Left lung (tissue), 10 donors: ENCODE results near the gene PLEK. TPM values are rescaled to one million over a fixed set of nuclear protein-coding genes. Genes with fewer than 3 reads are reported as not detected.
"Not testable (repeated sequence)": the region's sequence is repeated elsewhere in the genome, so short reads cannot be mapped to it uniquely, and the experiment has no call there.

Source experiments
- ATAC-seq: fragments of 200-7000 bp; cut with Tn5 transposase; one replicate; pipeline ENCODE4 v1.9.1; 2020; ENCODE audit warnings: moderate library complexity
- DNase-seq, 4 donors: peaks; one replicate each; pipeline ENCODE4 v3.0.0-alpha.2; 2013 to 2020
- H3K27ac ChIP-seq, 2 donors: fragments of 200-600 bp; sonication (generic) in 1 of 2; one replicate each; pipeline versions ENCODE4 v1.5.0 to v1.8.0; 2020 to 2021
- H3K27me3 ChIP-seq, 2 donors: fragments of 200-600 bp; sonication (generic) in 1 of 2; one replicate each; pipeline versions ENCODE4 v1.5.0 to v1.8.0; 2020 to 2021
- H3K36me3 ChIP-seq, 2 donors: fragments of 200-600 bp; sonication (generic) in 1 of 2; one replicate each; pipeline versions ENCODE4 v1.5.0 to v1.8.0; 2020 to 2021
- H3K4me1 ChIP-seq, 2 donors: fragments of 200-600 bp; one replicate each; pipeline ENCODE4 v1.8.0; 2021
- H3K4me3 ChIP-seq, 2 donors: fragments of 200-600 bp; sonication (generic) in 1 of 2; one replicate each; pipeline versions ENCODE4 v1.5.0 to v1.8.0; 2020 to 2021; ENCODE audit warnings: mild to moderate bottlenecking in 1 of 2
- H3K9me3 ChIP-seq, 2 donors: fragments of 200-600 bp; sonication (generic) in 1 of 2; one replicate each; pipeline versions ENCODE4 v1.5.0 to v1.8.0; 2020 to 2021
- CTCF ChIP-seq, 2 donors: fragments of 200-600 bp; sonication (generic) in 1 of 2; IDR thresholded peaks; one replicate each; pipeline versions ENCODE4 v1.5.0 to v1.8.0; 2021; ENCODE audit warnings: antibody characterized with exemption in 2 of 2
- intact Hi-C, 2 donors: fragments of 100-400 bp; cut with DNase I; formaldehyde crosslinking; loops; one replicate each; pipeline versions ENCODE4 v1.11.2 to v1.14.2; 2022
- polyA plus RNA-seq, 6 donors: library from polyadenylated mRNA; unstranded; fragments of 120-200 nt; gene quantifications; one replicate each; pipeline ENCODE4 v1.2.1, GENCODE V29; 2013; ENCODE audit not compliant: insufficient read length in 6 of 6
- total RNA-seq, 2 donors: library from RNA; stranded (reverse); fragmentation: NEBNext Ultra II Directional; extraction: Animal tissue kit (Norgen Biotek cat#: 25700); gene quantifications; one replicate each; pipeline ENCODE4 v1.2.1, GENCODE V29; 2021
- donor health status: DM: no; HTN: yes; CAD: no.
- donor health status: DM: no; HTN: no; CAD: no.

Gene PLEK
- total and polyA plus RNA-seq, 8 donors: 9.0 to 67.3 (median 11.7) TPM

- no peak overlapping the region for H3K4me3 ChIP-seq
- DNase-seq: no peak
- H3K27ac ChIP-seq: peak overlapping the region in 1 of 2 donors; percentile 55
- intact Hi-C loops: no loop called here
- peaks cover 0 to 83% of the 10 kb centered on the region in 2 donors for H3K36me3 ChIP-seq
- ATAC-seq: peak; percentile 60
- H3K9me3 ChIP-seq: no peaks in the 10 kb centered on the region
- H3K4me1 ChIP-seq: peaks cover 0 to 56% of the 10 kb centered on the region in 2 donors
- no peaks in the 10 kb centered on the region for H3K27me3 ChIP-seq
- TF ChIP-seq CTCF (IDR thresholded peaks at IDR 0.05): no peak
Observed at GRCh38 chr2:68391099-68391498, 26.0 kb downstream of the PLEK start.

GRCh38 chr2:68391869-68392268 is 26.8 kb downstream of the PLEK start:
- Histone ChIP-seq H3K4me3 (no peak overlapping the region), H3K36me3 (peaks cover 0 to 84% of the 10 kb centered on the region in 2 donors), H3K9me3 (no peaks in the 10 kb centered on the region), H3K27me3 (no peaks in the 10 kb centered on the region), H3K27ac (peak overlapping the region in 1 of 2 donors; percentile 55), H3K4me1 (peaks cover 0 to 48% of the 10 kb centered on the region in 2 donors)
- TF ChIP-seq CTCF (IDR thresholded peaks at IDR 0.05): no peak
- ATAC-seq: no peak
- intact Hi-C loops: no loop called here
- DNase-seq: no peak

DNA sequence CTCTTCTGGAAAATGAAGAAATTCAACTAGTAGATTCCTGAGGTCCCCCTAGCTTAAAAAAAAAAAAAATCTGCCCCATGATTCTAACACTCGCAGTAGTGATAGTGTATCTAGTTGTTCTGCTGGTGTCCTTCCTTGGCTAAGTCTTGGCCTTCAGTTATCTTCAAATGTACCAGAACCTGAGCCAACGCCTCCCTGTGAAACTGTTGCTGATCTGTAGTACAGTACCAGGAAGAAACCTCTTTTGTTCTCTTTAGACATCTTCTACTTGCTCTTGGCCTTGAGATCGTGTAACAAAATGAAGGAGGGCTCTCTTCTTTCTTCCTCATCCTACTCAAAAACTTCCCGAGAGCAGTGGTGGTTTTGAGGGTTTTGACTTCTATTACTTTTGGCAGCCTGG is 31.0 kb downstream of the PLEK start:
- no peak for DNase-seq
- Histone ChIP-seq H3K9me3 (no peaks in the 10 kb centered on the region), H3K4me3 (no peak overlapping the region), H3K27ac (no peak overlapping the region), H3K27me3 (no peaks in the 10 kb centered on the region), H3K4me1 (peaks cover 0 to 9% of the 10 kb centered on the region in 2 donors), H3K36me3 (peaks cover 0 to 56% of the 10 kb centered on the region in 2 donors)
- intact Hi-C loops: no loop called here
- ATAC-seq: no peak
- no peak for TF ChIP-seq CTCF (IDR thresholded peaks at IDR 0.05)

- ATAC-seq, H3K4me1 ChIP-seq, H3K27me3 ChIP-seq, H3K4me3 ChIP-seq, H3K9me3 ChIP-seq, H3K27ac ChIP-seq, DNase-seq, intact Hi-C loops: not testable (repeated sequence)
- H3K36me3 ChIP-seq: peaks cover 0 to 46% of the 10 kb centered on the region in 2 donors
Observed at GRCh38 chr2:68397704-68398263, 32.7 kb downstream of the PLEK start.

DNA sequence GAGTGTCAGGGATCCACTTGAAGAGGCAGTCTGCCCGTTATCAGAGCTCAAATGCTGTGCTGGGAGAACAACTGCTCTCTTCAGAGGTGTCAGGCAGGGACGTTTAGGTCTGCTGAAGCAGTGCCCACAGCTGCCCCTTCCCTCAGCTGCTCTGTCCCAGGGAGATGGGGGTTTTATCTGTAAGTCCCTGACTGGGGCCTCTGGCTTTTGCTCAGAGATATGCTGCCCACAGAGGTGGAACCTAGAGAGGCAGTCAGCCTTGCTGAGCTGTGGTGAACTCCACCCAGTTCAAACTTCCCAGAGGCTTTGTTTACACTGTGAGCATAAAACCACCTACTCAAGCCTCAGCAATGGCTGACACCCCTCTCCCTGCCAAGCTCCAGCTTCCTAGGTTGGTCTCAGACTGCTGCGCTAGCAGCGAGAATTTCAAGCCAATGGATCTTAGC is 38.1 kb downstream of the PLEK start:
- ATAC-seq: no peak

More for the DNA sequence above, 38.1 kb downstream of the PLEK start:
- H3K27ac ChIP-seq: no peak overlapping the region
- H3K27me3 ChIP-seq: peaks cover 0 to 13% of the 10 kb centered on the region in 2 donors
- H3K4me3 ChIP-seq: no peak overlapping the region
- intact Hi-C loops: no loop called here
- TF ChIP-seq CTCF (IDR thresholded peaks at IDR 0.05): no peak
- H3K9me3 ChIP-seq: no peaks in the 10 kb centered on the region
- no peaks in the 10 kb centered on the region for H3K36me3 ChIP-seq
- H3K4me1 ChIP-seq: no peaks in the 10 kb centered on the region
- DNase-seq: no peak
